NCI-H524 treated with DMSO at 0.1 percent for 48 hours (cell line): ENCODE measurements around the gene AGBL3.
"Not testable (repeated sequence)": the region's sequence is repeated elsewhere in the genome, so short reads cannot be mapped to it uniquely, and the experiment has no call there.

Experiments
- DNase-seq: peaks from one replicate; lab custom pipeline; 2025; lab: John Stamatoyannopoulos, UW

AGBL3 gene

DNA sequence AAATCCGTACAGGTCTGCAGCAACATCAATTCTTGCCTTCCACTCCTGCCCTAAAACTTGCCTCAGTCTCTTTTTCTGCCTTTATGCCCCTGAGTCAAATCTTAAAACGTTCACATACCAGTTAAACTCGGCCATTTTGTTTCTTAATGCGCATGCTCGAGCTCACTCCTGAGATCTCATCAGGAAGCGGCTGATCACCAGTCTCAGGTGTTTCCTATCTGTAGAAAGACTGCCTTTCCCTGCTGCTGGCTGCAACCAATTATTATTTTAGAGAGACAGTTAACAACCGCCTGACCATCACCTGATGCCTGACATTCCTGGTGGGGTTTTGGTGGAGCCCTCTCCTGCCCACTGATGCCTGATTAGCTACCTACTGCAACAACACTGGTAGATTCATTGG is 91.3 kb downstream of the AGBL3 start:
- DNase-seq, result no peak

DNA sequence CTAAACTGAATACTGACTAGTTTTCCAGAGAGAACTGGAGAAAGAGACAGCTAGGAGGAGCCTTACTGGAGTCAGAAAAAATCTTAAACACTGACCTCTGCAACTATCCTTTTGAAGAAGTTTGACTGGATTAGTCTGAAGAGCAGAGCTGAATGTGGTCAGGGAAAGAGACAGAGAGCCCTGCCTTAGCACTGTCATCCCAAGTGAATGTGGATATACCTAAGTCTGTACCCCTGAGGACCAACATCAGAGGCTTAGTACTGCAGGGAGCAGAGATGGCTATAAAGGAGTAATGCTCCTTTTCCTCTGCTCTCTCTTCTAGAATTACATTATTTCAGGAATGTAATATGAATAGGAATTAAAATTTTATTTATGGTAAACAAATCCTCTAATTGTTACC is 91.7 kb downstream of the AGBL3 start:
- DNase-seq, result no peak

DNA sequence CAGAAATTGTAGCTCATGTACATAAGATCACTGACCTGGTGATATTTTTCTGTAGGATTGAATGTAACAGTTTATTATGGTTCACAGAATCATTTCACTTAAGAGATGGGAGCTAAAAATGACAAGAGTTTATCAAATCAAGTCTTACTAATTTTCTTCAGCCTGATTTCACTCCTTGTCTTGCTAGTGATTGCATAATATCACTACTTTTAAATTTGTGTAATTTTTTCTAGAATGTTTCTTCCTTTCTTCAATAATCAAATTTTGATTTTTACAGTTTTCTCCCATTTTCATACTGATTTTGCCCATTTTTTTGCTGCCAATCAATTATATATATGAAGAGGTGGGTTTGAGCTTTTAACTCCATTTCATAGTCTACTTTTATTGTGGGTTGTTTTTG is 92.8 kb downstream of the AGBL3 start:
- DNase-seq, result no peak

DNA sequence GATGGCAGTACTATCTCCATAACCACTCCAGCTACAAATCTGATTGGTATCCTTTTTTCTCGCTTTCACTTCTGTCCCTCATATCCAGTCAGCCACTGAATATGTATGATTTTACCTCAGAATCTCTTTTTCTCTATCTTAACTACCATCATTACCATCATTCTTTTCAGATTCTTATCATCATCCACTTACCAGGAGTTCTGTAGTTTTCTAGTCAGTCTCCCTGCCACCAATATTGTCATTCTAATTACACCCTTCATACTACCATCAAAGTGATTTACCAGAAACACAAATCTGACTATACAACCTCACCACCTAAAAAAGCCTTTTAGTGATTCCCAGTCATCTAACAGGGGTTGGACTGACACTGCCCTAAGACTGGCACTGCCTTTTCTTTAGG is 96.7 kb downstream of the AGBL3 start:
- no peak for DNase-seq

DNA sequence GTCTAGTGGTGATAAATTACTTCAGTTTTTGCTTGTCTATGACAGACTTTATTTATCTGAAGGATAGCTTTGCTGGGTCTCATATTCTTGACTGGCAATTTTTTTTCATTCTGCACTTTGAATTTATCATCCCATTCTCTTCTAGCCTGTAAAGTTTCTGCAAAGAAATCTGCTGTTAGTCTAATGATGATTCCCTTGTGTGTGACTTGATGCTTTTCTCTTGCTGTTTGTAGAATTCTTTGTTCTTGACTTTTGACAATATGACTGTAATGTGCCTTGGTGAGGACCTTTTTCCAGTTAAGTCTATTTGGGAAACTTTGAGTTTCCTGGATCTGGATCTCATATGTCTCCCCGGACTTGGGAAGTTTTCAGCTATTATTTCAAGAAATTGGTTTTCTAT is 102.3 kb downstream of the AGBL3 start:
- no peak for DNase-seq

DNA sequence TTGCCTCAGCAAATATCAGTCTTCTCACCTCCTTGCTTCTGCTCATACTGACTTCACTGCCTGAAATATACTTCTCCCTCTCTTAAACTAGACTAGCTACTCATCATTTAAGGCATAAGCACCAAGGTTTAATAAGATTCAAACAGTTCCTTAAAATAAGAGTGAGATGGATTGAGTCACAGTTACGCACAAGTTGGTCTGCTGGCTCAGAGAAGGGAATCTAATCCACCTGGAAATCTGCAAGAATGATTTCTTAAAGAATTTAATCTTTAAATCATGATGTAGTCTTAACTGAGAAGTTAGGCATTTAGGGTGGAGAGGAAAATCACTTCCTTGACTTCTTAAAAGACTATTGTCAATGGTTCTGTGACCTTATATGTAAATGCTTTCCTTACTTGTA is 105.4 kb downstream of the AGBL3 start:
- no peak for DNase-seq

DNA sequence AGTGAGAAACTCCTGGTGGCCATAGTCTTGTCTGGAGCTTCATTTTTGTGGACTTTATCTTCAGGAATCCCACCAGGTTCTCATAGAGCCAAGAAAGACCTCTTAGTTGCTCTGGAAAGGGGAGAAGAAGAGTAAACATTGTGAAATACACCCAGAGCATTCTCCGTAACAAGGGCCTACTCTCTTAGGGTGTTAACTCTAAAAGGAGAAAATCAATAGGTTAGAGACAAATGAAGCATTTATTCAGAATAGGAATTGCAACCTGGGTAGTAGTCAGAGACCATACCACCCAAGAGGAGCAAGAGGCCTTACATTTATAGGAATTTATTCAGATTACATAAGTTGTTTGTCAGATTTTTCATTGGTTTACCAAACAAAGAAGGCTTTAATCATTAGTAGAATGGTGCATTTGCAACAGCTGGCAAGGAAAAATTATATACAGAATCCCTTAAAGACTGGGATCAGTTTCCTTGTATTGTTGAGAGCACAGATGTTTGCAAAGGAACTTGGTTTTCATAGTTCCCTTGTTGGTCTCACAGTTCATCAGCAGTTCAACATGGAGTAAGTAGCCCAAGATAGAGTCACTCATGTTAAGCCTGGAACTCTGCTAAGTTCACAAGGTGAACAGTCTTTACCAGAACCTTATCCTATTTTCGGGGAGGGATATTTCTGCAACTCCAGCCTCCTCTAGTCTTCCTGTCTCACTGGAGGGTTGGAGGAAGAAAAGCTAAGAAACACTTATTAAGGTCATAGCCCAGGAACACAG is 108.3 kb downstream of the AGBL3 start:
- no peak for DNase-seq

DNA sequence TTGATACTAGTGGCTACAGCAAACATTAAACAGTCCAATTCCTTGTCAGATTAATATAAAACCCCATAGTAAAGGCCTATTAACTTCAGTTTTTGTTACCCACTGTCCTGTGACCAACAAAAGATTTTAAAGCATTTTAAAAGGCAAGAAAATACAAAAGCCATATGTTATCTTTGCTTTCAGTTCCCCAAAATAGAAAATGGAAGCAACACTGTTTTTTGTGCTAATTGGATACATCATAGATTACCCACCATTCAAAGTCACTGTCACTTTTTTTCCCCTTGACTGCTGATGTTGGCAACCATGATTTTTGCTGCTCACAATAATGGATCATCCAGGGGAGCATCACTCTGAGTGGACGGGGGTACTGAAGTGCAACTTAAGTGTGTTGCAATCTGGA is 109.1 kb downstream of the AGBL3 start:
- DNase-seq, result no peak

DNA sequence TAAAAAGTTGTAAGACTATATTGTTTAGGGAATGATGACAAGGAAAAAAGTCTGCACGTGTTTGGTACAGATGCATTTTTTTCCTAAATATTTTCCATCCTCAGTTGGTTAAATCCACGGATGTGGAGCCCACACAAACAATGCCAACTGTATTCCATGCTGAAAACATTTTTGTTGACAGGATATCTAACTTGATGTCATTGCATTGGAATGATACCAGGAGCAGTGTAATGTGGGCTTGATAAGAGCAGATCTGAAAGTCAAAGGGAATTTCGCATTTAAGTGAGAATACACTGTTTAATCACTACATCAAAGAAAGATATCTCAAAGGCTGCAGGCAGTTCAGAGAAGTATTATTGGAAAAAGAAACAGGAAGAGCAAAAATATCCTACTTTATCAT is 112.1 kb downstream of the AGBL3 start:
- DNase-seq, result no peak

DNA sequence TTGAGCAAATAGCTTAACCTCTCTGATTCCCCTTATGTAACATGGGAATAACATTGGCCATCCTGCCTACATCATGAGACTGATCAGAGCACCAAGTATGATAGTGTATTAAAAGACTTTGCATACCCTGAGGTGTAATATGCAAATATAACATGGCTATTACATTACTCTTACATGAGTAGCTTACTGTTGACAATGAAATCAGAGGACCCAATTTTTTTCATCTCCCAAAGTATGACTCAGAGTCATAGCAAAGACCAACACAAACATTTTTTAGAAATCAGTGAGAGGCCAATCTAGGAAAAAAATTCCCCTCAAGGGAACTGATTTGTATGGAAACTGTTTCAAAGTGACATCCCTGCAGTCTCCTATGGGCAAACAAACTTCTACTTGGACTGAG is 114.5 kb downstream of the AGBL3 start:
- DNase-seq, result no peak

DNA sequence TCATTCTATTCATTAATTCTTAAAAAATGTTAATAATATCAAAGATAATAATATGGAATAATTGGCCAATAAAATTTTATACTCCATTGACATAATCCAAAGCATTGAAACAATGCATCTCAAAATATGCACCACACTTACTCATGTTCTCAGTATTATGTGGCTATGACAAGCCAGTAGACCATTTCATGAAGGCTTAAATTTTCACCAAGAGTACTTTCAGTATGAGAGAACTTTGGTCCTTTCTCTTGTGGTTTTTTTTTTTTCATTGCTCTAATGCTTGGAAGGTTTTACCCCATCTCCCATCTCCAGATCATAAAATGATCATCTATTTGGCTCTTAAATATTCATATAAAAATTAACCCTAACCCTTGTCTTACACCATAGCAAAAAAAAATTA is 116.1 kb downstream of the AGBL3 start:
- DNase-seq, result no peak

DNA sequence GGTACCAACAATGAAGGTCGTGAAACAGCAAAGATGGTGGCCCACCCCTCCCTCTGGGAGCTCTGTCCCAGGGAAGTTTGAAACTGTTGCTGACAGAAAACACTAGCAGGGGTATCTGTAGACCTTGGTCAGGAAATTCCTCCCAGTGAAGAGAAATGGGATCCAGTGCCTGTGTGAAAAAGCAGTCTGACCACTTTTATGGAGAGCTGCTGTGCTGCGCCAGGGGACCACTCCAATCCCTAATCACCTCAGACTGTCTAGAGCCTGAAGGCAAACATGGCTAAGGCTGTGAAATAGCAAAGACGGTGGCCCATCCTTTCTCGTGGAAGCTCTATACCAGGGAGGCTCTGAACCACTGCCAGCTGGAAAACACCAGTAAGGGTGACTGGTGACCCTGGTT is 123.3 kb downstream of the AGBL3 start:
- DNase-seq, result no peak

DNA sequence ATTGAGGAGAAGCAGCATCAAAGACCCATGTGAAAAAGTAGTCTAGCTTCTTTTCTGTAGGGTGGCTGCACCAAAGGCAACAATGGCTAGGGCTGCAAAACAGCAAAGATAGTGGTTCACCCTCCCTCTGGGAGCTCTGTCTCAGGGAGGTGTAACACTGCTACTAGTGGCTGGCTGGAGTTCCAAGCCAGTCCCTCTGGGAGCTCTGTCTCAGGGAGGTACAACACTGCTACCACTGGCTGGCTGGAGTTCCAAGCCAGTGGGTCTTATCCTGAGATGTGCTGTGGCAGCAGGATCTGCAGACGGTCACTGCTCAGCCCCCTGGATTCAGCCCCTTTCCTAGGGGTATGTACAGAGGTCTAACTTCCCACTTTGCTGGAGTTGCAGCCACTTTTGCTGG is 123.7 kb downstream of the AGBL3 start:
- no peak for DNase-seq

DNA sequence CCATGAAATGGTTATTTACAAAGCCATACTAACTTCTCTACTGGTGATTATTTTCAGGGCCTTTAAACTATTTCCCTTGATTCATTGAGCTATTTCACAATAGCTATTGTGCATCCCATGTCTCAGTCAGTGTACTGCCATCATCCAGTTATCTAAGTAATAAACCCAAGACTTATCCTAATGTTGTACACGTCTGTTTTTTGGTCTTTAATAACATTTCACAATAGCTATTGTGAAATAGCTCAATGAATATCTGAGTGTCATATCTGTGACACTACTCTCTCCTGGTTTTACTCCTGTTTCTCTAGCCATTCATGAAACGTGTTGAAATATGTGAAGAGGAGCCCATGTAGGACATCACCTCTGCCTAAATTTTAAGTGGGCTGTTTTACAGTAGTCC is 125.1 kb downstream of the AGBL3 start:
- DNase-seq, result no peak

DNA sequence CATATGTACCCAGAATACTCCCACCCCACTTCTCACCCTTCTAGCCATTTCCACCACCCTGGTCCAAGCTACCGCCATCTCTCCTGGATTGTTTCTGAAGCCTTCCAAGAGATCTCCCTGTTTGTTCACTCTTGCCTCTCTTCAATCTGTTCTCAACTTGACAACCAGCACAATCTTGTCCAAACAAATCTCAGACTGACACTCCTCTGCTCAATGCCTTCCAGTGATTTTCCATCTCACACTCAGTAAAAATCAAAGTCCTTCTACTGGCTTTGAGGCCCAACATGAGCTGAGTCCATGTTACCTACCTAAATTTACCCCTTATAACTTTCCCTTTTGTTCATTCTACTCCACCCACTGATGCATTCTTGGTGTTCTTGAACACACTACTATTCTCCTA is 128.3 kb downstream of the AGBL3 start:
- no peak for DNase-seq

DNA sequence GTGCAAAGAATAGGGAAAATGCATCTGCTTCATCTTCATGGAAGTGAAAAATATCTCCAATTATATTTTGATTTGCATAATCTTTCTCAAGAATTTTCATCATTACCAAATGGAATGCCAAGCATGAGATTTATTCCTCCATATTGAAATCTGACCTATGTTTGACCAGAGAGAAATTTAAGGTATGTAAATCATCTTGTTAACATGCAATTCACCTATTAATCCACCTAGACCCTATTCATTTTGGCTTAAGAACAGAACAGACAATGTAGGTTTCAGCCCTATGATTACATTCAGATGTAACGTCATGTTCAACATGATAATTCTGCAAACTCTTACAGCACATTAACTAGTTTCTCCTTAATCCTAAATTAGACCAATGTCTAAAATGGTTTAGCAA is 130.8 kb downstream of the AGBL3 start:
- DNase-seq, result no peak

DNA sequence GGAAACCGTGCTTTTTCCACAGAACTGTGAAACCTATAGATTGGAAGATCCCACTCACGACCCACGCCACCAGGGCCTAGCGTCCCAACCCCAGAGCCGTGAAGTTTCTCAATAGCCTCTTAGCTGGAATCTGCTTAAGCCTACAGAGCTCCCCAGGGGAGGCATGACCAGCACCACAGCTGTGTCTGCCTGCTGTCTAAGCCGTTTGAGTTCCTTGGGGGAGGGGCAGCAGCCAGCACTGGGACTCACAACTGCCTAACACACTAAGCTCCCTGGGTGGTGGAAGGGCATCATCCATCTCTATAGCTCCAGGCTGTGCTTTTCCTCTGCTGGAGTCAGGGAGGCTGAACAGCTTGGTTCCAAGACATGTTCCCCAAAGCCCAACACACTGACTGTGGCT is 135.6 kb downstream of the AGBL3 start:
- peak; percentile 23 for DNase-seq

DNA sequence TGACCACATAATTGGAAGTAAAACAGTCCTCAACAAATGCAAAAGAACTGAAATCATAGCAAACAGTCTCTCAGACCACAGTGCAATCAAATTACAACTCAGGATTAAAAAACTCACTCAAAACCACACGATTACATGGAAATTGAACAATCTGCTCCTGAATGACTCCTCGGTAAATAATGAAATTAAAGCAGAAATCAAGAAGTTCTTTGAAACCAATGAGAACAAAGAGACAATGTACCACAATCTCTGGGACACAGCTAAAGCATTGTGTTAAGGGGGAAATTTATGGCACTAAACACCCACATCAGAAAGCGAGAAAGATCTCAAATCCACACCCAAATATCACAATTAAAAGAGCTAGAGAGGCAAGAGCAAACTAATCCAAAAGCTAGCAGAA is 138.3 kb downstream of the AGBL3 start:
- DNase-seq, result not testable (repeated sequence)

DNA sequence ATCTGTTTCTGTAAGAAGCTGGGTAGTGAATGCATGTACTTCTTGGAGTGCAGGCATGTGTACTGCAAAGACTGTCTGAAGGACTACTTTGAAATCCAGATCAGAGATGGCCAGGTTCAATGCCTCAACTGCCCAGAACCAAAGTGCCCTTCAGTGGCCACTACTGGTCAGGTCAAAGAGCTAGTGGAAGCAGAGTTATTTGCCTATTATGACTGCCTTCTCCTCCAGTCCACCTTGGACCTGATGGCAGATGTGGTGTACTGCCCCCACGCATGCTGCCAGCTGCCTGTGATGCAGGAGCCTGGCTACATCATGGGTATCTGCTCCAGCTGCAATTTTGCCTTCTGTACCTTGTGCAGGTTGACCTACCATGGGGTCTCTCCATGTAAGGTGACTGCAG is 142.6 kb downstream of the AGBL3 start:
- DNase-seq, result no peak

DNA sequence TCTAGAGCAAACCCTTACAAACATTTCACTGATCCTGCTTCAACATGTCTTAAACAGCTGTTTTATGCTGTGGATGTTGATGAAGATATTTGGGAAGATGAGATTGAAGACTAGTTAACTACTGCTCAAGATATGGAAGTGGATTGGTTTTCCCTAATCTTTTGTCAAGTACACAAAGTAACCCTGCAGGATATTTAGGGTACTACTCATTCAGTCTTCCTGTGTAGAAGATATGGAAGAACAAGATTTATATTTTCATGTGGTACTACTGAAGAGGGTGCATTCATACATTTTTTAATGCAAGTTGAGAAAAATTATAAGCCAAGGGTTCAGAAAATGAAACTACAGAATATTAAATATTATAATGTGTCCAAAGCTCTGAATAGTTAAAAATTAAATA is 143.3 kb downstream of the AGBL3 start:
- no peak for DNase-seq

DNA sequence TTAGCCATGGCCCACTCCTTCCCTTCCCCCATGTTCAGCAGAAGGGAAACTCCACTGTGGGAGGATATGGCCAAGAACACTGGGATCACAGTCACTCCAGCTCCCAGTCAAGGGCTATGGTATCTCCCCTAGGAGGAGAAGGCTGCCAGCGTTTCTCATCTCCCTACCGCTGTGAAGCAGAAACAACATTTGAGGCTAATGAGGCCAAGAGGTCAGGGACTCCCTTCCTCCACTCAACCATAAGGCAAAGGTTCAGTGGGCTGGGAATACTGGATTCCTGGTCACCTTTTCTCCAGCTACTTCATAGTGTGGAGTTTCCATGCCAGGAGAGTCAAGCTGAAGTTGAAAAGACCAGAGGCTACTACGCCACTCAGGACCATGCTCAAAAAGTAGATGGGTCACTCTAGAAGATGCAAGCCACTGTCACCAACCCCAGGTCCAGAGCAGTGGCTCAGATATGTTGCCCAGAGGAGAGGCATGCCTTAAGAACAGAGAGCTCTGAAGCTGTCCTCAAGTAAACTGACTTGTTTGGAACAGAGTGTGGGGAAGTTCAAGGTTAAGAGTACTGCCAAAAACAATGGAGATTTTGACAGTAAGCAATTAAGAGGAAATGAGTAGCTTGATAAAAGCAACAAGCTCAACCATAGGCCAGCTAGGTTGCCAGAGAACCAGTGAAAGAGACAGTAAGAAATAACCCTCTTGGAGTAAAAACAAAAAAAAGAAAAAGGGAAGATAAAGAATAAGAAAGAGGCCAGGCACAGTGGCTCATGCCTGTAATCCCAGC is 157.8 kb downstream of the AGBL3 start:
- no peak for DNase-seq

DNA sequence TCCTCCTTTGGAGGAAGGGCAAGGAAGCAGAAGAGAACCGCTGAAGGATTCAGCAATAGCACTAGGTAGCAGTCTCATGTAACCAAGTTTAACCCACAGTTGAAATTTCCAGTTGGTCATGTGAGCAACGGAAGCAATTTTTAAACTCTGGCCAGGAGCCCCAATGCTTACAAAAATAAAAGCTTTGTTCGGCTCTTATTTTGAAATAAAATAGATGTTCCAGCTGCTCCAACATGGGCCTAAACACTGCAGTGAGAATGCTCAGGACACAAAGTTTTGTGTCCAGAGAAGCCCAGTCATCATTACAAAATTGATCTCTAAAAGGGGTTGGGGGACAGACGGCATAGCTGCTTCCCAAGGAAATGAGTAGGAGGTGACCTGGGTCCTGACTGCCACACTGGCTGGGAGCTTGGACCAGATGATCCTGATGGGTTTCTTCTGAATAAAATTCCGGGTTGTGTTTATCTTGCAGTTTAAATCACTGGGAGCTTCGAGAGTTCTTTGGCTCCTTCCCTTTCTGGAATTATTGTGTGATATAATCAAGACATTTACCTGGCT is 161.1 kb downstream of the AGBL3 start:
- no peak for DNase-seq

DNA sequence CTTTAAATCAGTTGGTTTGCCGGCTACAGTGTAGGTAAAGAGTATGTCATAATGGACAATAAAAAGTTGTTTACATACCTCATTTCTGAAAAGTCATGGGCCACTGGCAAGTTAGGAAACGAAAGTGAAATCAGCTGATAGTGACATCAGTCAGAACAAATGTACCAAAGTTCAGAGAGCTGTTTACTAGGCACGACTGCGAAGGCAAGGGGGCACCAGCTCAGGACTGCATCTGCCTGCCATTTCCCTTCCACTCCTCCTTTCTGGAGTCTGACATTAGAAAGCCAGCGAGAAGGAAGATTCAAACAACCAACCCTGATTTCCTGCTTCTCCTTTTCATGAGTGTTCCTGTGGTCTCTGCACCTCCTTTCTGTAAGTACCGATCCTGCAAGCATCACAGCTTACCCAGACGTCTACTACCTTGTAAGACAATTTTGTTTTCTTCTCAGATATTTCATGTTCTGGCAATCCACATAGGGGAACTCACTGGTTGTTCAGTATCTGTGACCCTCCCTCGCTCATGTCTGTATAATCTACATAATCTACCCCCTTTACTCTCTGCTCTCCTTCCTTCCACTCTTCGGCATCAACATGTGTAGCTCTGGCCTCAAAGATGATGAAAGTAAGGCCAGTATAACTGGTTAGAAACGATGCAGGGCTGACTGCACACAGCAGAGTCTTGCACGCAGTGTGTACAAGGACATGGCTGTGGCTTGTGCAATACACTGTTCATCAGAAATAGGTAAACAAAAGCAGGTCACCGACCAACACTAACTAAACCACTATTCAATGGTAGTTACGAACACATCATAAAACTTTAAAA is 161.8 kb downstream of the AGBL3 start, which contains the start of gene TMEM140:
TMEM140 (plus strand) TSS at position 174 of the 823 bp plus-strand sequence. CDS start 16,370 bp downstream, outside the sequence.
- DNase-seq, result no peak
